BE2C (cell line): Measurements from ENCODE around the gene ASTN2.

Experiments used
- DNase-seq: peaks from one replicate; pipeline ENCODE4 v3.0.0-alpha.2; 2020
- H3K27me3 ChIP-seq: fragments of 250-450 bp; sonication (Bioruptor Pico); 2 replicates; pipeline ENCODE4 v1.5.1; 2020; ENCODE audit warnings: mild to moderate bottlenecking
- H3K36me3 ChIP-seq: fragments of 250-450 bp; sonication (Bioruptor Pico); 2 replicates; pipeline ENCODE4 v1.5.1; 2020; ENCODE audit warnings: mild to moderate bottlenecking
- H3K4me1 ChIP-seq: fragments of 250-450 bp; sonication (Bioruptor Pico); 2 replicates; pipeline ENCODE4 v1.5.1; 2020
- H3K4me3 ChIP-seq: 2 replicates; pipeline ENCODE4 v1.5.1; 2011; ENCODE audit warnings: low read depth, low read length
- H3K9me3 ChIP-seq: fragments of 250-450 bp; sonication (Bioruptor Pico); 2 replicates; pipeline ENCODE4 v1.5.1; 2020
- CTCF ChIP-seq: IDR thresholded peaks from 2 replicates; pipeline ENCODE4 v1.5.1; 2012; ENCODE audit warnings: mild to moderate bottlenecking, low read depth, low read length

ASTN2 gene

DNA sequence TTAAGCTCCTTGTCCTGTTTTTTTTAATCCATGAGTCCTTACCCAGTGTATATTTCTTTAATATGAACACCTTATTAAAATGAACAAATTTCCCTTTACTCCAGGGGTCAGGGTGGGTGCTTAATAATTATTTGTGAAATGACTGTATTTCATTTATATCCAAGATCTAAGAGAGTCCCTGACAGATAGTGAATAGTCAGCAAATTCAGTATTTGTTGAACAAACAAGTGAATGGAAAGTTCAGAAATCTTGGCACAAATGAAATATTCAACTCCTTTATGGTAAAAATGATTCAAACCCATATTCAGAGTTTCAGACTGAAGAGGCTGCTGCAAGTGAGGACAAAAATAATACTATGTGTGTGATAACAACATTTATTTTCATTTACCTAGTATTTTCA lies 59.9 kb downstream of the ASTN2 start:
- Histone ChIP-seq H3K27me3 (no peaks in the 10 kb centered on the region), H3K4me1 (peaks cover 56% of the 10 kb centered on the region), H3K36me3 (peaks cover 32% of the 10 kb centered on the region), H3K9me3 (no peaks in the 10 kb centered on the region), H3K4me3 (0 out of 2 replicates have a peak overlapping the region, but pooled peaks have one; percentile 4)
- DNase-seq, result no peak
- no peak for TF ChIP-seq CTCF

DNA sequence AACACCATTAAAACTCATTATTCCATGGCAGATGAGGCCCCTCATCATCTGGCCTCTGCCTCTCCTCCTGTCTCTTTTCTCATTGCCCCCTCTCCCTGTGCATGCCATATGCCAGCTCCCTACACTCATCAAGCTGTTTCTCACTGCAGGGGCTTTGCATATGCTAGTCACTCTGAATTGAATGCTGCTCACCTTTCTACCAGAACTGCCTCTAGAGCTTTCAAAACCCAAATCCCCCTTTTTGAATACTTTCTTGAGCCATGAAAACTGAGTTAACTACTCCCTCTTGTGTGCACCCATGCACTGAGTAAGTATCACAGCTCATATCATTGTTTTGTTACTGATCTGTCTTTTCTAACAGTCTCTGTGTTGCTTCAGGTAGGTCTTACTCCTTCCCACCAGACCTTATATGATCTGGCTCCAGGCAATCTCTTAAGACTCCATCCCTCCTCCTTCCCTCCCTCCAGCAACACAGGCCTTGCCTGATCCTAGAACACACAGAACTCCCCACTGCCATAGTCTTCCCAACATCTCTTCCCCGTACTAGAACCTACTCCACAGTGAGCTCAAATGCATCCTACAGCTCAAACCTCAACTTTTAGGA lies 60.5 kb downstream of the ASTN2 start:
- peaks cover 29% of the 10 kb centered on the region for H3K36me3 ChIP-seq
- no peak for DNase-seq
- TF ChIP-seq CTCF, result peak; percentile 40

DNA sequence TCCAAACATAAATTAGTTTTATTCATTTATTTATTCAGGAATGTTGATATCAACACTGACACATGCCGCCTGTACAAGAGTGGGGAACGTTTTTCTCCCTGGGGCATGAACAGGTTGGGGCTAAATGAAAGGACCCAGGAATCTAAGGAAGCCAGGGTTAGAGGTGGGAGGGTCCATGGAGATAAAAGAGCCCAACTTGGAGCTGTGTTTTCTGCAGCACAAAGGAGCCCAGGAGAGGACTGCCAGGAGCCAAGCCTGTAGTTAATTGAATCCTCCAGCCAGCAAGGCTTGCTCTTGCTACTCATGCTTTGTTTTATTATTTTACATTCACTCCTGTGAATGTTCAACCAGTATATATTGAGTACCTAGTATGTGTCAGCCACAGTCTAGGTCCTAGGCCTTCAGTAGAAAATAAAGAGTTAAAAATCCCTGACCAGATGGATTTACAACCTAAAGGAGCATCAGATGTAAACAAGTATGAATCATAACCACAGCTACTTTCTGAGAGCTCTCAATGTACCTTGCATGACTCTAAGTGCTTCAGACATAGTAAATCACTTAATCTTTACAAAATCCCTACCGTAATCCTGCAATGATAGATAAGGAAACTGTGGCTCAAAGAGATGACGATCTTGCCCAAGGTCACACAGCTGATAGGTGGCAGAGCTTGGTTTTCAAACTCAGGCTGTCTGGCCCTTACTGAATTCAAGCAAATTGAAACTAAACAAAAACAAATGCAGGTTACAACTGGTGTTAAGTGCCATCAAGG lies 69.8 kb downstream of the ASTN2 start:
- no peak for TF ChIP-seq CTCF
- H3K27me3 ChIP-seq, result no peaks in the 10 kb centered on the region
- H3K36me3 ChIP-seq, result peaks cover 24% of the 10 kb centered on the region
- DNase-seq, result no peak
- no peaks in the 10 kb centered on the region for H3K9me3 ChIP-seq
- H3K4me1 ChIP-seq, result peaks cover 64% of the 10 kb centered on the region
- H3K4me3 ChIP-seq, result no peak overlapping the region

More for the DNA sequence above, 60.5 kb downstream of the ASTN2 start:
- Histone ChIP-seq H3K27me3 (no peaks in the 10 kb centered on the region), H3K4me3 (no peak overlapping the region), H3K4me1 (peaks cover 62% of the 10 kb centered on the region), H3K9me3 (no peaks in the 10 kb centered on the region)

GRCh38 chr9:117343427-117343826 lies 71.4 kb downstream of the ASTN2 start:
- peaks cover 59% of the 10 kb centered on the region for H3K4me1 ChIP-seq
- no peak for DNase-seq
- H3K27me3 ChIP-seq, result no peaks in the 10 kb centered on the region
- H3K36me3 ChIP-seq, result peaks cover 24% of the 10 kb centered on the region
- H3K9me3 ChIP-seq, result no peaks in the 10 kb centered on the region
- no peak overlapping the region for H3K4me3 ChIP-seq
- TF ChIP-seq CTCF, result no peak

- peaks cover 21% of the 10 kb centered on the region for H3K36me3 ChIP-seq
Observed at GRCh38 chr9:117341151-117341550, 73.7 kb downstream of the ASTN2 start.

More at GRCh38 chr9:117341151-117341550, 73.7 kb downstream of the ASTN2 start:
- H3K9me3 ChIP-seq, result no peaks in the 10 kb centered on the region
- no peaks in the 10 kb centered on the region for H3K27me3 ChIP-seq
- TF ChIP-seq CTCF, result no peak
- H3K4me3 ChIP-seq, result no peak overlapping the region
- peaks cover 47% of the 10 kb centered on the region for H3K4me1 ChIP-seq
- no peak for DNase-seq
